PFSK-1 (cell line): ENCODE results near the gene SH3RF1. TPM values are rescaled to one million over a fixed set of nuclear protein-coding genes. Genes with fewer than 3 reads are reported as not detected.
A peak's percentile ranks its signal among the peaks of the same experiment; 100 is the strongest.

Experiments
- FOXP2 ChIP-seq: optimal IDR thresholded peaks from 2 replicates; pipeline ENCODE3; 2011; ENCODE audit warnings: borderline replicate concordance, control low read depth, inconsistent platforms; ENCODE audit not compliant: insufficient read depth; ENCODE audit errors: extremely low read length, extremely low read depth
- POLR2AphosphoS5 ChIP-seq: IDR thresholded peaks from 2 replicates; pipeline ENCODE4 v1.6.1; 2012; ENCODE audit warnings: low read depth, mild to moderate bottlenecking, control low read depth, low read length, moderate library complexity
- REST ChIP-seq, 2 experiments: IDR thresholded peaks; 2 replicates each; pipeline versions ENCODE4 v1.6.1 to v1.8.0; 2011 to 2012; ENCODE audit warnings: low read depth in 2 of 2, low read length in 2 of 2, control low read depth in 1 of 2, inconsistent platforms in 1 of 2, mild to moderate bottlenecking in 1 of 2, moderate library complexity in 1 of 2; ENCODE audit not compliant: insufficient read depth in 1 of 2
- SIN3A ChIP-seq: IDR thresholded peaks from 2 replicates; pipeline ENCODE4 v1.6.1; 2012; ENCODE audit warnings: mild to moderate bottlenecking, low read length, moderate library complexity, borderline replicate concordance; ENCODE audit not compliant: insufficient read depth
- TAF1 ChIP-seq: IDR thresholded peaks from 2 replicates; pipeline ENCODE4 v1.6.1; 2012; ENCODE audit warnings: low read length, control low read depth, borderline replicate concordance; ENCODE audit not compliant: insufficient read depth
- polyA plus RNA-seq: library from polyadenylated mRNA; unstranded; fragments of >200 nt; gene quantifications from one replicate; pipeline ENCODE4 v1.2.1, GENCODE V29; 2012; ENCODE audit warnings: low read depth, missing spikeins; ENCODE audit not compliant: insufficient read length

Gene SH3RF1
- 4.9 TPM for polyA plus RNA-seq

GRCh38 chr4:169270810-169271691 lies at the start of gene SH3RF1:
TSS of gene SH3RF1 (minus strand) at chr4:169270956. CDS start at chr4:169269212, 1,744 bp downstream.
- TF ChIP-seq REST (IDR thresholded peaks at IDR 0.05; ENCODE audit: insufficient read depth in 1 of 2, low read depth in 2 of 2, low read length in 2 of 2): no peak
- TF ChIP-seq TAF1: no peak
- TF ChIP-seq POLR2AphosphoS5: no peak
- peak; percentile 30 for TF ChIP-seq FOXP2
- no peak for TF ChIP-seq SIN3A

DNA sequence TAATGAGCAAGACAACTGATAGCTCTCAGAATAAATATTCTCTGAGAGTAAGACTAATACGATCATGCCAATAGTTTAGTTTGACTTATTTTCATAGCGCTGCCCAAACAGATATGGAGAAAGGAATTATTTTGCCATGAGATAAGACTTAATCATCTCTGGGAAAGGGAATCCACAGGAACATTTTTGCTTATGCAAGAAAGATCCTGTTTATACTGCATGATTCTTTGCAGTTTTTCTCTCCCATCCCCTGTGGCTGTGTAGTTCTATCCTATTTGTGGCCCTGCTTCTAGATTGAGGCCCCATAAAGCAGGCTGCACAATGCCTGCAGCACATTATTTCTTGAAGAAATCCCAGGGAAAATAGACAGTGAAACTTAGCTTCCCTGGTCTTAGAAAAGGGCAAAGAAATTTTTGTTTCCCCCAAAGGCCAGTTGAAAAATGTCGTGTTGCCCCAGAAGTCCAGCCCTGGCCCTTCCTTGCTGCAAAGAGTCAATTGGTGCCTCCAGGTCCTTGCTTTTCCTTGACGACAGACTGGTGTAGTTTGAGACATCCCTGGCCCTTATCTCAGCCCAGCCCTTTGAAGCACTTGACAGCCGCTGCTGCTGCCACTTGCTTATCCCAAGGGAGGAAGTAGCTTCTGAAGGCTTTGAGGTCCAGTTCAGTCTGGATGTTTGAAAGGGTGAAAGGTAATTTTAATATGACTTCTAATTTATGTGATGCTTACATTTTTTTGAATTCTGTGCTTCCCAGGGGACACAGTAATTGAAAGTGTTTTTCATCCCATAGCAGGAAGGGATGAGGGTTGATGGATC lies 45.0 kb upstream of the SH3RF1 start:
- TF ChIP-seq FOXP2: no peak
- TF ChIP-seq REST (IDR thresholded peaks at IDR 0.05; ENCODE audit: insufficient read depth in 1 of 2, low read depth in 2 of 2, low read length in 2 of 2): no peak
- no peak for TF ChIP-seq SIN3A
- TF ChIP-seq POLR2AphosphoS5: no peak
- TF ChIP-seq TAF1: no peak

DNA sequence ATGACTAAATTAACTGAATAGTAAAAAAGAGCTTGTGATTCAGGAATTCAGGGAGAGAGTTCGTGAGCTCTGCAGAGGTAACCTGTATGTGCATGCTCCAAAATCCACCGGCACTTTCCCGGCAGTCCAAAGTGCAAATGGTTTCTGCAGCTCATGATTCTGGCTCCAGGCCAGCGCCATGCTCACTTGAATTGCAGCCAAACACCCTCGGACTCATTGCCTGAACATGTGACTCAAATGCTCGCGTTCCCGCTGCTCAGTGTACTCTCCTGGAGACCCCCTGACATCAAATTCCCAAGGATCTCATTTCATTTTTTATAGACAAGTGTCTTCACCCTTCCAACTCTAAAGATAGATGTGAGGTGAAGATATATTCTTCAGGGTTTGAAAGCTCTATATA lies 44.1 kb upstream of the SH3RF1 start:
- TF ChIP-seq FOXP2: no peak
- no peak for TF ChIP-seq POLR2AphosphoS5
- TF ChIP-seq REST (IDR thresholded peaks at IDR 0.05; ENCODE audit: insufficient read depth in 1 of 2, low read depth in 2 of 2, low read length in 2 of 2): no peak
- TF ChIP-seq TAF1: no peak
- TF ChIP-seq SIN3A: no peak

DNA sequence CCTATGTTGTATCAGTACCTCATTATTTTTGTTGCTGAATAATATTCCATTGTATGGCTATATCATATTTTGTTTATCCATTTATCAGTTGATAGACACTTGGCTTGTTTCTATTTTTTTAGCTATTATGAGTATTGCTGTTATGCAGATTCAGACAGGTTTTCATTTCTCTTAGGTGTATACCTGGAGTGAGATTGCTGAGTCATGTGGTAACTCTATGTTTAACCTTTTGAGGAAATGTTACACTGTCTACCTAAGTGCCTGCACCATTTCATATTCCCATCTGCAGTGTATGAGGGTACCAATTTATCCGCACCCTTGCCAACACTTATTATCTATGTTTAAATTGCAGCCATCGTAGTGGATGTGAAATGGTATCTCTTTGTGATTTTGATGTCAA lies 43.0 kb upstream of the SH3RF1 start:
- TF ChIP-seq SIN3A (no peak), FOXP2 (no peak), POLR2AphosphoS5 (no peak), REST (IDR thresholded peaks at IDR 0.05; ENCODE audit: insufficient read depth in 1 of 2, low read depth in 2 of 2, low read length in 2 of 2) (no peak), TAF1 (no peak)
